NCI-H446 treated with DMSO at 0.1 percent for 48 hours (cell line): ENCODE measurements around the gene TRABD2B.

Experiments used
- DNase-seq: peaks from one replicate; lab custom pipeline; 2025; lab: John Stamatoyannopoulos, UW

The TRABD2B gene

GRCh38 chr1:47757226-47757975 is 239.8 kb downstream of the TRABD2B start:
- DNase-seq = no peak

- no peak for DNase-seq
Measured at GRCh38 chr1:47756411-47756810, 240.8 kb downstream of the TRABD2B start.

DNA sequence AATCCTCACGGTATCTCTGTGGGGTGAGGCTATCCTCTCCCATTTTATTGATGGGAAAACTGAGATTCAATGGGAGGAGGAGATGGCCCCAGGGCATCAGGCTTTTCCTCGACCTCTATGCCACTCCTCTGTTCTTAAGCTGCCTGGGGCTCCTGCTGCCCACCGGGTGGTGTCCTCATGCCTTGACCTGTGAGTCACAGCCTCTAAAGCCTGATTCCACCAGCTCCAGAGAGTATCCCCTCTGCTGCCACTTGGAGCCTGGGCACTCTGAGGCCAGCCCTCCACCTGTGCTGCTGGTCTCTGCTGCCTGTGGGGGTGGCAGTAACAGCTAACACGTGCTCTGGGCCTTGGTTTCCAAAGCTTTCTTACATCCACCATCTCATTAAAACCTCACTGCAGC is 241.2 kb downstream of the TRABD2B start:
- DNase-seq = no peak

DNA sequence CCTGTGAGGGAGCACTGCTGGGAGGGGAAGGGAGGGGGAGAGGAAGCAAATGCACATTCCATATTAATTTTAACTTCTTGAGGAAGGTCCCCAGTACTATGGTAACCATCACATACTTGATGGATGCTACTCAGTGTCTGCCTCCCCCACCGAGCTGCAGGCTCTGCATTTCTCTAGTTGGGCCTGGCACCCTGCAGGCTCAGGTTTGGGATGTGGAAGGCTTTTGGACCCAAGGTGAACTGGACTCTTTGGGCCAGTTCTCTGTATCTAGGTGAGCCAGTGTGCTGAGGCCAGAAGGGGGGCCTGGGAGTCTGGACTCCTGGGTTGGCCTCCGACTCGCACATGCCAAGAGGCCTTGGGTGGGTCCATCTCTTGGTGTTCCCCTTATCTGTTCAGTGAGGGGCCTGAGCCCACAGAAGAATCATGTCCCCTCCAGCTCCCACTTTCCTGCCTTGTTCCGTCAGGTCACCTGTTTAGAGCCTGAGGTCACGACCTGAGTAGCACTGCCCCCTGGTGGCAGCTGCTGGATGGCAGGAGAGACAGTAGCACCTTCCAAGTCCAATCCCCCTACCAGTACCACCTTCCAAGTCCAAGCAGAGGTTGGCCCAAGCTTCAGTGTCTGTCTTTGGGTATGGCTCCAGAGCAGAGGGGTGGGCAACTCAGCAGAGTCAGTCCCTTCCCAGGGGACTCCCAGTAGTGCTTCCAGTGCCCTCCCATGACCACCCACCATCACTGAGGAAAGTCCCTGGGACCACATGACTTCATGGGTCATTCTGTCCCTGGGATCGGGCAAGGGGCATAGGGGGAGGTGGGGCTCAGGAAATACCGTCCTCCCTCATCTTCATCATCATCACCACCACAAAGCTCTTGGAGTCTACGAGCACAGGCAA is 241.8 kb downstream of the TRABD2B start:
- no peak for DNase-seq

GRCh38 chr1:47754221-47754620 is 243.0 kb downstream of the TRABD2B start:
- DNase-seq = no peak

DNA sequence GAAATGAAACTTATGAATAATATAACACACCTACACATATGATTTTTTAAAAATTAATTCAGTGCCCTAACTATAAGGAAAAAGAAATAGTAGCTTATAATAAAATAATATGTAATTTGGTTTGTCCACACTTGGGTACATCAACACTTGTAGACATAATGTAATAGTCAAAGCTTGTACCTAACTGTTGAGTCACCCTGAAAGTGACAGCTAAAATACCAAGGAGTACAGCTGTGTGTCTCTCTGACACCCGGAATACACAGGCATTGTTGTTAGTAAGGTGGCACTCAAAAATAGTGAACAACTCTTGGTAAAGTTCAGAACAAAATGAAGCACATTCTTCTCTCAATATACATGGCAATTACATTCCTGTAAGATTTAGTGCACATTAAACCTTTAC is 243.4 kb downstream of the TRABD2B start:
- DNase-seq = no peak

DNA sequence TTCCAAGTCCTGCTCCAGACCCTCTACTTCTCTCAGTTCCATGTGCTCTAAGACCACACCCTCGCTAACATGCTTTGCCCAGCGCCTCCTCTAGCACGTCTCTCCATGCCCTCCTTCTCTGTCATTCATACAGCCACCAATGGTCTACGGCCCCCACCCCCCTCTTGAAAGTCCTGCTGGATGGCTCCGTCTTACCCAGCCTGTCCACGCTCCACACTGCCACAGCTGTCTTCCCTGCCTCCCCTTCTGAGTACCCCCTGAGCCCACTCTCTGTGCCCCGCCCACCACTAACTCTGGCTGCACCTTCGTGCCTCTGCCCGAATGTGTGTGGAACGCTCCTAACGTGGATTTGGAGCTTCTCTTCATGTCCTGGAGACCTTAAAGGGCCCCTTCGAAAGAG is 244.6 kb downstream of the TRABD2B start:
- no peak for DNase-seq

DNA sequence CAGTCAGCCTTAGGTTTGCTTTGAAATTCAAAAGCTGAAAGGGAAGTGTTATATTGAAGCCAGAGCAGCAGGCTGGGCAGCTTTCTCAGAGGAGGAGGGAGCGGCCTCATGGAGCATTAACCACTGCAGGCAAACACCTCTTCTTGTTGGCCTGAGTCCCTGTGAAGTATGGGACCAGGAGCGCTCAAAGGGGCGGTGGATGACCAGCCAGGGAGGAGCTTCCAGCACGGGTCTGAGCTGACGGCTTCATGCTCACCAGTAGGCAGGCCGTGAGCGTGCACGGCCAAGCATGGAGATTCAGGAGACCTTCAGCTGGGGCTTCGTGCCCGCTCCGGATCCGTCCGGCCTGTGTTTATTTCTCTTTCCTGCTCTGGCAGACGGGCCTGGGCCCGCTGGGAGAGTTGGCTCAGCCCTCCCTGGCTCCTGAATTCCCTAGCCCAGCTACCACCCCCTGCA is 245.2 kb downstream of the TRABD2B start:
- DNase-seq = no peak

- DNase-seq = no peak
Measured at GRCh38 chr1:47751193-47751592, 246.0 kb downstream of the TRABD2B start.

GRCh38 chr1:47745715-47746609 is 251.2 kb downstream of the TRABD2B start:
- DNase-seq = no peak

- DNase-seq = no peak
Measured at GRCh38 chr1:47742890-47743760, 254.1 kb downstream of the TRABD2B start.

DNA sequence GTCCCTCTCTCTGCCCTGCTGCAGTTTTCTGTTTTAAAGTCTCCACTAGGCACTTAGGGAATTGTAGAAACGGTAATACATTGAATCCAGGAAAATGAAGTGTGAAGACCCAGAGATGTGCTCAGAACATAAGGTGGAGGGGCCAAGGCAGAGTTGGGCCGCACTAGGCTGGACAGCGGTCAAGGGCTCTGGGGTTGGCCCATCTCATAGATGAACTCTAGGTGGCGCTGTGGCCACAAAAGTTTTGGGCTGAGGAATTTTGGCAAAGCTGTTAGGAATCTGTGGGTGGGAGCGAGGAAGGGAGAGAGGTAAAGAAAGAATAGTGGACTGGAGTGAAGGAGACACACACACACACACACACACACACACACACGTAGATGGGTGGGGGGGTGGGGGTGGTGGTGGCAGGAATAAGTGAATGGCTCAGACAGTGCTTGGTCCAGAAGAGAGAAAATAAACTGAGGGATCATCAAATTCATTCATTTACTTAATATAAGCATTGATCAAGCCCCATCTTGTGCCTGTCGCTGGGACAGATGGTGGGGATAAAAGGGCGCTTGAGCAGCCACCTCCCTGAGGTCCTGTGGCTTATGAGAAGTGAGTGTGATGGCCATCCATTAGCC is 258.5 kb downstream of the TRABD2B start:
- no peak for DNase-seq

GRCh38 chr1:47732489-47732888 is 264.7 kb downstream of the TRABD2B start:
- DNase-seq = no peak

DNA sequence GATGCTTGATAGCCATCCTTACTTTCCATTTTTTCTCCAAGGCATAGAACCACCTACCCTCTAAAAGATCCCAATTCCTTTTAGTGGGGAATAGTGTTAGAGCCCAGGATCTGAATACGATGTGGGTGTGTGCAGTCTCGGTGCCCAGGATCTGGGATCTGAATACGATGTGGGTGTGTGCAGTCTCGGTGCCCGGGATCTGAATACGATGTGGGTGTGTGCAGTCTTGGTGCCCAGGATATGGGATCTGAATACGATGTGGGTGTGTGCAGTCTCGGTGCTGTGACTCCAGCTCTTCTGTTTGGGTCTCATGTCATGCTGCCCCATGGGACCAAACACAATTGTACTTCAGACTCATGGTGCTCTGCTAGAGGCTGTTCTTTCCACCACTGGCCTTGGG is 265.5 kb downstream of the TRABD2B start:
- no peak for DNase-seq

- no peak for DNase-seq
Measured at GRCh38 chr1:47729685-47730084, 267.5 kb downstream of the TRABD2B start.

GRCh38 chr1:47727697-47728085 is 269.5 kb downstream of the TRABD2B start:
- no peak for DNase-seq

DNA sequence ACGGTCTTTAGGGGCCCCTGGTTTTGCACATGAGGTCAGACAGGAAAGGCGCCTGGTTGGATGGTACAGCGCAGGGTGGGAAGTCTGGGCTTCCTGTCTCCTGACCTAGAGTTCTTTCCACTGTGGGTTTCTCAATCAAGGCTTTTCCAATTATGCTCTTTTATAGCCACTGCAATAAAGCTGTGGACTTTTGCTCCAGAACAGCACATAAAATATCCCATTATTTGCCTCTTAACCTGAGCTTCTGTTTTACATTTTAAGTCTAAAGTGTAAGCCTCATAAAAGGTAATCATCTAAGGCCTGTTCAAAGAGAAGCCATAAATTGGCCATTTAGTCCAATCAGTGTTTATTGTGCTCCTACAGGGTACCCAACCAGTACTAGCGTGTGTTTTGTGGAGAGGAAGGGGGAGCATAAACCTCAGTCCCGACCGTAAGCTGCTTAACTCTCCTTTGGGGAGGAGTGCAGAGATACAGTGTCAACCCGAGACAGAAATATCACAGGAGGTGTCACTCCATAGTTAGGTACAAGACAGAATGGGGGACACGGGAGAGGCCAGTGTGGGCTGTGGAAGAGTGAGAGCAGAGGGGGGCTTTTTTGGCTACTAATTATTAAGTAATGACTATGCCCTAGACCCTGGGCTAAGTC is 270.0 kb downstream of the TRABD2B start:
- DNase-seq = no peak

GRCh38 chr1:47725992-47726855 is 271.0 kb downstream of the TRABD2B start:
- no peak for DNase-seq

DNA sequence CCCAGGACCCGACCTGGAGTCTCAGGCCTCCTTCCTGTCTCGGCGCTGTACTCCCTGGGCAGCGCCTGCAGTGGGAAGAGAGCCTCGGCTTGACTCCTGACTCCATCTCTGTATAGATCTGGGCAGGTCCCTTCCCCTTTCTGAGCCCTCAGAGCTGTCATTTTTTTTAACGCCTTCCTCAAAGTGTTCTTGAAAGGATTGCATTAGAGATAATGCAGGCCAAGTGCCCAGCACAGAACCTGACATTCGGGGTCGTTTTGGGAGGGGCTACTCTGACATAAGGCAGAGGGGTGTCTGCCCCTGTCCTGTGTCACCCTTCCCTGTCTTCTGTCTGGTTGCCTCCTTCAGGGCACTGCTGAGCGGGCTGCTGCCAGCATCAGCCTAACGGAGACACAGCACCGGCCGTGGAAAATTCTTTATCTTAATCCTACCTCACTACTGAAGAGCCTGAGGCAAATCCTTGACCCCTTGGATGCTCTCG is 271.6 kb downstream of the TRABD2B start:
- no peak for DNase-seq
